Suprapubic skin (tissue), 4 donors: ENCODE measurements around the gene CACNG4. TPM values are rescaled to one million over a fixed set of nuclear protein-coding genes. Genes with fewer than 3 reads are reported as not detected.

Experiments used
- DNase-seq, 2 donors: peaks; one replicate each; pipeline ENCODE4 v3.0.0-alpha.2; 2019; ENCODE audit warnings: low spot score in 2 of 2
- H3K27ac ChIP-seq: fragments of 200-600 bp; sonication (generic); one replicate; pipeline ENCODE4 v1.5.1; 2019
- H3K27me3 ChIP-seq: fragments of 200-600 bp; sonication (generic); one replicate; pipeline ENCODE4 v1.5.1; 2019
- H3K36me3 ChIP-seq: fragments of 200-600 bp; sonication (generic); one replicate; pipeline ENCODE4 v1.5.1; 2019
- H3K4me1 ChIP-seq: fragments of 200-600 bp; sonication (generic); one replicate; pipeline ENCODE4 v1.5.1; 2019
- H3K4me3 ChIP-seq: fragments of 200-600 bp; sonication (generic); one replicate; pipeline ENCODE4 v1.5.1; 2019; ENCODE audit warnings: mild to moderate bottlenecking
- H3K9me3 ChIP-seq: fragments of 200-600 bp; sonication (generic); one replicate; pipeline ENCODE4 v1.5.1; 2019
- EP300 ChIP-seq: sonication (generic); formaldehyde crosslinking; IDR thresholded peaks from one replicate; pipeline ENCODE4 v1.6.1; 2017; ENCODE audit warnings: antibody characterized with exemption
- POLR2A ChIP-seq, 2 donors: fragments of 450-650 bp; IDR thresholded peaks; one replicate each; pipeline ENCODE4 v1.6.1; 2017; ENCODE audit warnings: antibody characterized with exemption in 2 of 2, mild to moderate bottlenecking in 2 of 2, moderate library complexity in 2 of 2
- POLR2AphosphoS5 ChIP-seq, 3 donors: sonication (generic); formaldehyde crosslinking; IDR thresholded peaks; one replicate each; pipeline ENCODE4 v1.6.1; 2017; ENCODE audit warnings: antibody characterized with exemption in 3 of 3
- WGBS: methylation state at CpG from one replicate; pipeline ENCODE4 v1.1.5; 2018; 5-methylcytosine and 5-hydroxymethylcytosine counted together
- total RNA-seq, 4 donors: library from RNA; depleted of rRNA; stranded (reverse); fragments of >200 nt; gene quantifications; one replicate each; pipeline ENCODE4 v1.1.0, GENCODE V29; 2016
- TF ChIP-seq, protein P1 (sequence below), 2 donors: fragments of 200-600 bp in 1 of 2; fragments of 450-650 bp in 1 of 2; sonication (generic) in 1 of 2; IDR thresholded peaks; one replicate each; pipeline ENCODE4 v1.5.1; 2016 to 2019; ENCODE audit warnings: antibody characterized with exemption in 2 of 2, mild to moderate bottlenecking in 1 of 2, moderate library complexity in 1 of 2

The CACNG4 gene
- total RNA-seq, 4 donors from 2014 or later, result 0.49 to 0.68 (median 0.51) TPM; not detected in 1

DNA sequence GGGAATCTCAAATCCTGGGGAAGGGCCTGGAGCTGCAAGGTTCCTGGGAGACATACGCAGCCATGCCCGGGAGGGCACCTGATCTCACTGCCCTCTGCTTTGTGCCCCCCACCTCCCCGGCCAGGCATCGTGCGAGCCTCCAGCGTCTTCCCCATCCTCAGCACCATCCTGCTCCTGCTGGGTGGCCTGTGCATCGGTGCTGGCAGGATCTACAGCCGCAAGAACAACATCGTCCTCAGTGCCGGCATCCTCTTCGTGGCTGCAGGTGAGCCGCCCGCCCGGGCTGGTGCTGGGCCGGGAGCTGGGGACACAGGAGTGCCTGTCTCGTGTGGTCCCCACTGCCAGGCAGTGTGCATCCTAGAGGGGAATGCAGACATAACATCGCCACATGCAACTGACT, 60.2 kb downstream of the CACNG4 start:
- H3K9me3 ChIP-seq, result no peaks in the 10 kb centered on the region
- no peak overlapping the region for H3K4me3 ChIP-seq
- DNase-seq, result no peak
- H3K4me1 ChIP-seq, result peaks cover 4% of the 10 kb centered on the region
- no peak for TF ChIP-seq POLR2A (IDR thresholded peaks at IDR 0.05)
- TF ChIP-seq POLR2AphosphoS5 (IDR thresholded peaks at IDR 0.05), result no peak
- TF ChIP-seq, protein P1, sequence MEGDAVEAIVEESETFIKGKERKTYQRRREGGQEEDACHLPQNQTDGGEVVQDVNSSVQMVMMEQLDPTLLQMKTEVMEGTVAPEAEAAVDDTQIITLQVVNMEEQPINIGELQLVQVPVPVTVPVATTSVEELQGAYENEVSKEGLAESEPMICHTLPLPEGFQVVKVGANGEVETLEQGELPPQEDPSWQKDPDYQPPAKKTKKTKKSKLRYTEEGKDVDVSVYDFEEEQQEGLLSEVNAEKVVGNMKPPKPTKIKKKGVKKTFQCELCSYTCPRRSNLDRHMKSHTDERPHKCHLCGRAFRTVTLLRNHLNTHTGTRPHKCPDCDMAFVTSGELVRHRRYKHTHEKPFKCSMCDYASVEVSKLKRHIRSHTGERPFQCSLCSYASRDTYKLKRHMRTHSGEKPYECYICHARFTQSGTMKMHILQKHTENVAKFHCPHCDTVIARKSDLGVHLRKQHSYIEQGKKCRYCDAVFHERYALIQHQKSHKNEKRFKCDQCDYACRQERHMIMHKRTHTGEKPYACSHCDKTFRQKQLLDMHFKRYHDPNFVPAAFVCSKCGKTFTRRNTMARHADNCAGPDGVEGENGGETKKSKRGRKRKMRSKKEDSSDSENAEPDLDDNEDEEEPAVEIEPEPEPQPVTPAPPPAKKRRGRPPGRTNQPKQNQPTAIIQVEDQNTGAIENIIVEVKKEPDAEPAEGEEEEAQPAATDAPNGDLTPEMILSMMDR (IDR thresholded peaks at IDR 0.05), result no peak
- TF ChIP-seq EP300, result no peak
- no peak overlapping the region for H3K27ac ChIP-seq
- H3K27me3 ChIP-seq, result peaks cover 6% of the 10 kb centered on the region
- WGBS, result 86% methylated on average over 11 of the region's 17 CpGs
- H3K36me3 ChIP-seq, result no peaks in the 10 kb centered on the region

DNA sequence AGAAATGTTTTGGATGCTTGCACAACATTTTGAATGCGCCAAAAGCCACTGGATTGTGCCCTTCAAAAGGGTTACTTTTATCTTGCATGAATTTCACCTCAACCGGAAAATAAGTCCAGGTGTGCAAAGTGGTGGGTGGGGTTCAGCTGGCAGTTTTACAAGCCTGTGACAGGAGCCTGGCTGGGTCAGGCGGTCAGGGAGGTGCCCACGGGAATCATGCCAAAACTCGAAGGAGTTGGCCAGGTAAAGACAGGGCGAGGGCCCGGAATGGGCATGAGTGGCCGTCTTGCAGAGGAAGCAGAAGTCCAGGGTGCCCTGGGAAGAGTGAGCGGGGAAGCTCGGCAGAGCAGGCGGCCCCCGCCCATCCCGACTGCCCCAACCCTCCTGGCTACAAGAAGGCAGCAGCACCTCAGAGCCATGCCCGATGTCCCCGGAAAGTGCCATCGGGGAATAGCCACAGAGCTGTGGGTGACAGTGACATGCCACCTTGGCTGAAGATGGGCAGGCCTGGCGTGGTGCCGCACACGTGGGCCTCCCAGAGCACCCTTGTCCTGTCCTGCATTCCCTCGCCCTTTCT, 60.8 kb downstream of the CACNG4 start:
- no peak overlapping the region for H3K27ac ChIP-seq
- WGBS, result 58% methylated on average over 13 of the region's 20 CpGs
- H3K9me3 ChIP-seq, result no peaks in the 10 kb centered on the region
- H3K36me3 ChIP-seq, result no peaks in the 10 kb centered on the region
- TF ChIP-seq POLR2A (IDR thresholded peaks at IDR 0.05) (no peak), EP300 (no peak)
- H3K27me3 ChIP-seq, result peaks cover 4% of the 10 kb centered on the region
- no peaks in the 10 kb centered on the region for H3K4me1 ChIP-seq
- H3K4me3 ChIP-seq, result no peak overlapping the region
- no peak for DNase-seq

DNA sequence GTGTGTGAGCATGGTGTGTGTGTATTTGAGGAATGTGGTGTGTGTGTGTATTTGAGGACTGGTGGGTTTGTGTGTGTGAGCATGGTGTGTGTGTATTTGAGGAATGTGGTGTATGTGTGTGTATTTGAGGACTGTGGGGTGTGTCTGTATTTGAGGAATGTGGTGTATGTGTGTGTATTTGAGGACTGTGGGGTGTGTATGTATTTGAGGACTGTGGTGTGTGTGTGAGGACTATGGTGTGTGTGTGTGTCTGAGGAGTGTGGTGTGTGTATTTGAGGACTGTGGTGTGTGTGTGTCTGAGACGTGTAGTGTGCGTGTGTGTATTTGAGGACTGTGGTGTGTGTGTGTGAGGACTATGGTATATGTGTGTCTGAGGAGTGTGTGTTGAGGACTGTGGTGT, 61.8 kb downstream of the CACNG4 start:
- H3K27me3 ChIP-seq, result peaks cover 4% of the 10 kb centered on the region
- no peak for TF ChIP-seq EP300
- no peak for TF ChIP-seq POLR2AphosphoS5 (IDR thresholded peaks at IDR 0.05)
- TF ChIP-seq, protein P1 (IDR thresholded peaks at IDR 0.05), result no peak
- no peak for TF ChIP-seq POLR2A (IDR thresholded peaks at IDR 0.05)
- H3K4me3 ChIP-seq, result no peak overlapping the region
- no peak for DNase-seq
- no peak overlapping the region for H3K27ac ChIP-seq
- WGBS, result 89% methylated on average over 2 of the region's 2 CpGs
- no peaks in the 10 kb centered on the region for H3K36me3 ChIP-seq
- H3K4me1 ChIP-seq, result no peaks in the 10 kb centered on the region
- H3K9me3 ChIP-seq, result no peaks in the 10 kb centered on the region

DNA sequence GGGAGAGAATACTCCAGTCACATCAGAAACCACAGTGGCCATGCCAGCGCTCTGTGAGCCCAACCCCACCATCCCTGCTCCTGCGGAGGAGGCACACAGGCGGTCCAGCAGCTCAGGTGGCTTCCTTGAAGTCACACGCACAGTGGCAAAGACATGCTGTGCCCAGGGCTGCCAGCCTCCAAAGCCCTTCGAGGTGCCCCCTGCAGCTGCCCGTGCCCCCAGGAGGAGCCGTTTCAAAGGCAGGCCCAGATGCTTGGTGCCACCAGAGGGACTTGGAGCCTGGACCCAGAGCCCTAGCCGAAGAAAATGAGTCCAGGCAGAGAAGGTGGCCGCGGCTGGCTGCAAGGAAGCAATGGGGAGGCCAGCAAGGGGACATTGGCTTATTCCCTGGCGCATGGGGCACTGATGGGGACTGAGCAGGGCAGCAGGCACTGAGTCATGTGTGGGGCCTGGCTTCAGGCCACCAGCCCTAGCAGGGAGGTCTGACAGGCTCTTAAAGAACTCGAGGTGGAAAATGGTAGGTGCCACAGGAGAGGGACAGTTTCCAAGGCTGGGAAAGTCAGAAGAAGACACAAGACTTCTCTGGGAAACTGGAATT, 62.6 kb downstream of the CACNG4 start:
- H3K27me3 ChIP-seq, result peaks cover 4% of the 10 kb centered on the region
- no peak for DNase-seq
- no peaks in the 10 kb centered on the region for H3K36me3 ChIP-seq
- H3K9me3 ChIP-seq, result no peaks in the 10 kb centered on the region
- no peaks in the 10 kb centered on the region for H3K4me1 ChIP-seq
- WGBS, result 86% methylated on average over 5 of the region's 12 CpGs
- TF ChIP-seq POLR2A (IDR thresholded peaks at IDR 0.05) (no peak), POLR2AphosphoS5 (IDR thresholded peaks at IDR 0.05) (no peak), EP300 (no peak)
- TF ChIP-seq, protein P1 (IDR thresholded peaks at IDR 0.05), result no peak
- H3K27ac ChIP-seq, result no peak overlapping the region
- no peak overlapping the region for H3K4me3 ChIP-seq

DNA sequence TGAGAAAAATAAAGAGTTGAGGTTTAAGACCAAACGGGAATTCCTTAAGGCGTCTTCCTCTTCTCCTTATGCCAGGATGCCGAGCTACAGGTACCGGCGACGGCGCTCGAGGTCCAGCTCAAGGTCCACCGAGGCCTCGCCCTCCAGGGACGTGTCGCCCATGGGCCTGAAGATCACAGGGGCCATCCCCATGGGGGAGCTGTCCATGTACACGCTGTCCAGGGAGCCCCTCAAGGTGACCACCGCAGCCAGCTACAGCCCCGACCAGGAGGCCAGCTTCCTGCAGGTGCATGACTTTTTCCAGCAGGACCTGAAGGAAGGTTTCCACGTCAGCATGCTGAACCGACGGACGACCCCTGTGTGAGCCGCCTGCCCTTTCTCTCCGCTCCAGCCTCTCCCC, 66.1 kb downstream of the CACNG4 start:
- Histone ChIP-seq H3K4me1 (no peaks in the 10 kb centered on the region), H3K36me3 (no peaks in the 10 kb centered on the region), H3K4me3 (no peak overlapping the region), H3K27me3 (no peaks in the 10 kb centered on the region), H3K27ac (no peak overlapping the region), H3K9me3 (no peaks in the 10 kb centered on the region)
- no peak for DNase-seq
- WGBS, result 90% methylated on average over 9 of the region's 21 CpGs
- no peak for TF ChIP-seq POLR2AphosphoS5 (IDR thresholded peaks at IDR 0.05)

DNA sequence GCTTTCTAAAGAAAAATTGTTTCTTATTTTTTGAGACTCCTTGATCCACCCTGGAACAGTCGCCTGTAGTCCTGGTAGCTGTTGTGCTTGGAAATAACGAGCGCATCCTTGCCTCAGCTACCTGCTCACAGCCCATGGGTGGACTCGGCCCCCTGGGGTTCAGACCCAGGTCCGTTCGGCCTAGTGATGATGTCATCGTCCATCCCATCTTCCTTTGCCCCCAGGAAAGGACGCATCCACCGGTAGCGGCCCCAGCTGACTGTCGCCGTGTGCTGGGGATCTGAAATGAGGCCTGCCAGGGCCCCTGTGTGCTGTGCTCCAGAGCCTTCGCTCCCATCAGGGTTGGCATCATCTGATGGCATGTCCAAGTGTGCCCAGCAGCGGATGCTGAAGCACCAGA, 67.9 kb downstream of the CACNG4 start:
- TF ChIP-seq EP300 (no peak), POLR2AphosphoS5 (IDR thresholded peaks at IDR 0.05) (no peak), POLR2A (IDR thresholded peaks at IDR 0.05) (no peak)
- TF ChIP-seq, protein P1 (IDR thresholded peaks at IDR 0.05), result no peak
- Histone ChIP-seq H3K27me3 (no peaks in the 10 kb centered on the region), H3K36me3 (no peaks in the 10 kb centered on the region), H3K4me3 (no peak overlapping the region), H3K27ac (no peak overlapping the region), H3K4me1 (no peaks in the 10 kb centered on the region), H3K9me3 (no peaks in the 10 kb centered on the region)
- no peak for DNase-seq
- 91% methylated on average over 13 of the region's 14 CpGs for WGBS
